Measurements from ENCODE around the gene HPSE2.

DNA sequence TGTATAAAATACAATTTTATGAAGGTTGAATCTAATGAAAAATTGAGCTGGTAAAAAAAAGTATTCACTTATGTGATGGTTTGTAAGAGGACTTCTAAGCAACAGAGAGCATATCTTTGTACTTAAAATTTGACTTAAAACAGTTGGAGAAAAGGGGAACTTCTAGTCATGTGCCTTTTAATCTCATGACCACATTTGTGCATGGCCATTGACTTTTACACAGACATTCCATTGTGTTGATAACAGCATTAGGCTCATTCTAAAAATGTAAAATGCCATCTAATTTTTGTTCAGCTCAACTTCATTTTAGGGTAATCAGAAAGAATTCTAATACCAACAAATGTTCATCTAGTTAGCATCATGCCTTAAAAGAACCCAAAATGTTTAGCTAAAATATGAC lies 119.9 kb downstream of the HPSE2 start:
- no peak for TF ChIP-seq POLR2AphosphoS5 (IDR thresholded peaks at IDR 0.05; ENCODE audit: borderline replicate concordance, low read depth, low read length)
- TF ChIP-seq EZH2 (IDR thresholded peaks at IDR 0.05), result no peak
- TF ChIP-seq FOXP2 (optimal IDR thresholded peaks at IDR 0.05; ENCODE audit: control extremely low read depth, extremely low read length, insufficient read depth), result no peak
